ENCODE measurements around the gene SDE2. TPM values are rescaled to one million over a fixed set of nuclear protein-coding genes. Genes with fewer than 3 reads are reported as not detected.

SDE2 gene
- total and polyA plus RNA-seq, 10 donors: 4.6 to 23.6 (median 20.9) TPM

GRCh38 chr1:225933072-225933471, 66.1 kb downstream of the SDE2 start:
- no peaks in the 10 kb centered on the region for H3K4me1 ChIP-seq
- H3K36me3 ChIP-seq: no peaks in the 10 kb centered on the region
- intact Hi-C loops (cut with DNase I; ENCODE audit: low total_unique reads): no loop called here
- no peak for DNase-seq
- no peaks in the 10 kb centered on the region for H3K9me3 ChIP-seq
- TF ChIP-seq POLR2A (IDR thresholded peaks at IDR 0.05): no peak
- TF ChIP-seq CTCF (IDR thresholded peaks at IDR 0.05 in 8 of 11, conservative IDR thresholded peaks at IDR 0.05 in 3 of 11): no peak
- no peak for TF ChIP-seq POLR2AphosphoS5 (IDR thresholded peaks at IDR 0.05)
- no peaks in the 10 kb centered on the region for H3K27me3 ChIP-seq (replicated peaks in 1 of 7)
- no peak overlapping the region for H3K27ac ChIP-seq
- H3K4me3 ChIP-seq: no peak overlapping the region
- 88 to 96% (median 89%) methylated on average over 2 of the region's 2 CpGs for WGBS, 5 donors

Small RNA genes within 50 kb of the gene (small RNA-seq; reads per million reads assigned to genes)
- gene AL117348.1 (0 reads per million in 4 donors), gene NDUFA3P3 (0 reads per million in 4 donors)

Other genes with a start within 250 kb of the SDE2 start
- 100 to 1,000 TPM; 145 to 229 (median 159) TPM for gene SRP9, start 221.5 kb downstream of the SDE2 start, total RNA-seq
- 100 to 1,000 TPM; 167 to 269 (median 210) TPM for gene SRP9, start 221.5 kb downstream of the SDE2 start, polyA plus RNA-seq
- 10 to 100 TPM; 30.1 to 92.8 (median 81.4) TPM for gene EPHX1, start 189.2 kb downstream of the SDE2 start, total RNA-seq
- 10 to 100 TPM in 2 of 3 donors, 1 to 10 TPM in 1; 3.9 to 12.2 (median 10.7) TPM for gene EPHX1, start 189.2 kb downstream of the SDE2 start, polyA plus RNA-seq
- 100 to 1,000 TPM in 5 of 7 donors, 10 to 100 TPM in 2; 93.9 to 143 (median 122) TPM for gene TMEM63A, start 117.0 kb downstream of the SDE2 start, total RNA-seq
- 10 to 100 TPM; 15.0 to 47.4 (median 23.6) TPM for gene TMEM63A, start 117.0 kb downstream of the SDE2 start, polyA plus RNA-seq
- under 1 TPM in 4 of 7 donors, not detected in 3; 0.34 to 0.95 (median 0.48) TPM for gene LEFTY1, start 110.2 kb downstream of the SDE2 start, total RNA-seq
- gene LEFTY1, start 110.2 kb downstream of the SDE2 start, polyA plus RNA-seq: under 1 TPM; 0.06 to 0.09 (median 0.09) TPM
- 10 to 100 TPM; 50.0 to 72.8 (median 67.6) TPM for gene PYCR2, start 75.1 kb downstream of the SDE2 start, total RNA-seq
- gene PYCR2, start 75.1 kb downstream of the SDE2 start, polyA plus RNA-seq: 10 to 100 TPM; 68.1 to 80.4 (median 79.9) TPM
- gene LEFTY2, start 58.1 kb downstream of the SDE2 start, total RNA-seq: under 1 TPM in 3 of 7 donors, not detected in 4; 0.34 to 0.54 (median 0.37) TPM
- under 1 TPM; 0.06 to 0.65 (median 0.11) TPM for gene LEFTY2, start 58.1 kb downstream of the SDE2 start, polyA plus RNA-seq
- gene H3-3A, start 63.4 kb upstream of the SDE2 start, total RNA-seq: 100 to 1,000 TPM; 362 to 685 (median 490) TPM
- gene H3-3A, start 63.4 kb upstream of the SDE2 start, polyA plus RNA-seq: 1,000 to 10,000 TPM in 1 of 3 donors, 100 to 1,000 TPM in 2; 837 to 1,089 (median 864) TPM
- 10 to 100 TPM; 26.0 to 43.0 (median 31.2) TPM for gene ACBD3, start 187.4 kb upstream of the SDE2 start, total RNA-seq
- 10 to 100 TPM in 2 of 3 donors, 1 to 10 TPM in 1; 6.1 to 14.7 (median 10.1) TPM for gene ACBD3, start 187.4 kb upstream of the SDE2 start, polyA plus RNA-seq
- 1 to 10 TPM in 5 of 7 donors, not detected in 2; 1.1 to 2.3 (median 1.2) TPM for gene MIXL1, start 224.3 kb upstream of the SDE2 start, total RNA-seq
- gene MIXL1, start 224.3 kb upstream of the SDE2 start, polyA plus RNA-seq: under 1 TPM; 0.07 to 0.44 (median 0.10) TPM